Activated CD8-positive, alpha-beta memory T cell treated with anti-CD3 and anti-CD28 coated beads, Interleukin-2, amount 50 U/mL, for 48 hours (primary cell): ENCODE measurements around the gene PHF21A.
A peak's percentile ranks its signal among the peaks of the same experiment; 100 is the strongest.

Experiments
- DNase-seq: peaks from one replicate; pipeline ENCODE4 v3.0.0-alpha.2; 2020

PHF21A gene

DNA sequence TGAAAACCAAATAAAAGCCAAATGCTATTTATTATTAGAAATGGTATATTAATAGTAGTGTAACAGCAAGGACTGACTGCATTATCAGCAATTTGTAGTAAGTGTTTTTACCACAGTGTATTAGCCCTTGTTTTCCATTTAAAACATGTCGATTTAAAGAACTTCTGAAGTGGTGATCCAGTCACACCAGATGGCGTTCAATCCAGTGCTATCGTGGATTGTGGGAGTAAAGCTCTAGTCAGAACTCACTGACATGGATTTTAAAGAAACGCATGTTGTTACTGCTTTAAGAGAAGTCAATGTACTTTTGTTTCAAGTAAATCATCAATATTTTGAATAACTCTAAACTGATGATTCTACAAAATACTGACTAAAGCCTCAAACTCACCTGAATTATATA is 147.7 kb downstream of the PHF21A start:
- no peak for DNase-seq

DNA sequence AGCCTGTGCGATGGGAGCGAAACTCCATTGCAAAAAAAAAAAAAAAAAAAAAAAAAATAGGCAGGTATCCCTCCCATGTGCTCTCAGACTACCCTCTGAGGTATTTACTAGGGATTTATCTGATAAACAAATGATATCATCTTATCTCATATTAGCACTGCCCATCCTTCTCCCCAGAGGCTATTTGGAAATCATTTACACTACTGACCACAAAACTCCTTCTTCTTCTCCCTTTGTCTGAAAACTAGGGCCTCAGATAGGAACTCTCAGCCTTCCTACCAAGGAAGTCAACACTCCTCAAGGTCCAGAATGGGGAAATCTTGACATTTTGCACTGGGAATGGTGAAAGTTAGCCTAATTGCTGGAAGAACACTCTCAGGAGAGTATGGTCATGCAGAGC is 152.4 kb downstream of the PHF21A start:
- no peak for DNase-seq

DNA sequence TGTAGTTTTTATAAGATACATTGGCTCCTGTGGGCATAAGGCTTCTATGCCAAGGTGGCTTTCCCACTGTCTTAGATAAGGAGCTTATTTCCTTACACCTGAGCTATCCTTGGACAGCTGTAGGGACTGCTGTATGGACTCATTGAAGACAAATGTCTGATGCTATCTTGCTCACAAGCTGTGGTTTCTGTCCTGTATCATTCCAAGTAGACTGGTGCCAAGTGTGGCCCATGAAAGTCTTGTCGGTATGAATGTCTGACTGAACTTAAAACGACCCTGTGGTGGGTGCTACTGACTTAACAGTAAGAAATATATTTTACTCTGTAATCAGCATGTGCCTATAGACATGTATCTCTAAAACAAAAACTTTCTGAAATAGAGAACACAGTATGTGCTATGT is 153.7 kb downstream of the PHF21A start:
- DNase-seq: no peak

DNA sequence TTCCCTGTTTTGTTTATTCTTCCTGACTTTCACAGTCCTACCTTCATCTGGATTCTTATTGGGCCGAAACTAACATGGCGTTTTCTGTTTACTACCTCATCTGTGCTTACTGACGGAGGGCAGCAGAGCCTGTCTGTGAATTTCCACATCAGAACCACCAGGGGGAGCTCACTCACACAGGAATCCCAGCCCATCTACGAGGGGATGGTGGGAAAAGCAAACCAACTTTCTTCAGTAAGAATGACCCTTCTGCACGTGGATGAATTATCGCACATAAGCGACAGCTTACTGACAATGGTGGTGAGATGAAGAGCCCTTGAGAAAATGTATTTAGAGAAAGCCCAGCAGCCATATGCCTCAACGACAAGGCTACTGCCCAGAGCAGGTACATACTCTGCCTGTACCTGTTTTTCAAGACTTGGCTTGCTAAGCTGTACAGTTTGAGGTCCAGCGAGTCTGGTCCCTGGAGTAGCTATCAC is 156.3 kb downstream of the PHF21A start:
- DNase-seq: peak; percentile 62

DNA sequence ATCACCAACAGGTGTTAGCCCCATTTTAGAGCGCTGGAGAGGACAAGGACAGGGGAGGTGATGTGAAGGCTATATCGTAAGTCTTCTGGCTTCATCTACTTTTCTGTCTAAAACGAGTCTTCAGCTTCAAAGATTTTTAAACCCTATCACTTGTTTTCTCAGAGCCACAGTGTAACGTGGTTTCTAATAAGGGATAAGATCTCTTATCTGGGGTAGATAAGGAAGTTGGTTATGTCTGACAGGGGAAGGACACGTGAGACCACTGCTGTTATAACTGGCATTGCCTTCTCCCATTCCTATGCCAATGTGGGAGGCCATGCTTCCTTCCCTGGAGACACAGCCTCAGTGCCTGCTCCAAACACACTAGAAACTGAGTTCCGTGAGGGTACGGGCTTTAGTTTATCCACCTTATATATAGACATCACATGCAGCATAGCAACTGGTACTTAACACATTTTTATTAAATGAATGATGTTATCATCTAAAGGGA is 159.5 kb downstream of the PHF21A start:
- no peak for DNase-seq

DNA sequence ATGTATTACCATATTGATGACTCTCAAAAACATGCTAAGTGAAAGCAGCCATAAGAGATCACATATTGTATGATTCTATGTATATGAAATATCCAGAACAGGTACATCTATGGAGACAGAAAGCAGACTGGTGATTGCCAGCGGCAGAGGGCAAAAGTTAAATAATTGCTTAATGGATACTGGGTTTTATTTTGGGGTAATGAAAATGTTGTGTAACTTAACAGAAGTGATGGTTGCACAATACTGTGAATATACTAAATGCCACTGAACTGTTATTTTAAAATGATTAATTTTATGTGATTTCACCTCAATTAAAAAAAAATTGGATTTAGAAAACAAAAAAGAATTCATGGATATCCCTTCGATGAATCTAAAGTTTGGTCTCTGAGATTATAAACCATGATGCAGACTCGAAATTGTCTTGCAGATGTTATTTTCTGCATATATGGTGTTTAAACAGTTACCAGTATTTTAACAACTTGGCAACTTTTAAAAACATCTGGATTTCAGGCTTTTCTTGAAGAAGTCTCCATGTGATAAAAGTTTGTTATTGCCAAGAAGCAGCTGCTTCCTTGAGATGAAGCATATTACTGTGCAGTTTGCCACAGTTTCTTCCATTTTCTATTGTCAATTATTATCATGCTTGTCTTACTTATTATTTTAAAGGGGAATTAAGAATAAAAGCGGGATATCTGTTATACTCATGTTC is 160.7 kb downstream of the PHF21A start:
- DNase-seq: no peak

DNA sequence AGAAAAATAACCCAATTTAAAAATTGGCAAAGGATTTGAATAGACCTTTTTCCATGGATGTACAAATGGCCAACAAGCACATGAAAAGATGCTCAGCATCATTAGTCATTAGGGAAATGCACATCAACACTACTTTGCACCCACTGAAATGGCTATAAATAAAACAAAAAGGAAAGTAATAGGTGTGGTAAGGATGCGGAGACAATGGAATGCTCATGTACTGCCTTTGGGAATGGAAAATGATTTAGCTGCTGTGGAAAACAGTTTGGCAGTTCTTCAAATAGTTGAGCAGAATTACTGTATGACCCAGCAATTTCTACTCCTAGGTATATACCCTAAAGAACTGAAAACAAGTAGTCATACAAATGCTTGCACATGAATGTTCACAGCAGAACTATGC is 161.4 kb downstream of the PHF21A start:
- no peak for DNase-seq

DNA sequence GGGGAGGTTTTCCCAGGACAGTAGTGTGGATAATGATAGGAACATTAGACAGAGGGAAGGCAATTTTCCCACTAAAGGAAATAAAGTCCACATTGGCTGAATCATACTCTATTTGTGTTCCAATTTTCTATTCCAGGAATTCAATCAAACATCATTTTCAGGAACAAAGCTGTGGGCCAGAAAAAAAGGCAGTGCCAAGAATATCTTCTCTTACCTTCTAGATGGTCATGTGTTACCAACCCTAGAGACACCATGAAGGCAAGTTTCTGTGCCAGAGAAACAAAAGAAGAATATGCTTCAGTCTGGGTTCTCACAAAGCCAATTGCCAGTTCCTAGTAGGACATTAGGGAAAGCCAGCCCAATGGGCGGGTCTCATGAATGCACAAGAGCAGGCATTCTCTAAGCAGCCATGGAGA is 171.3 kb downstream of the PHF21A start:
- DNase-seq: no peak

DNA sequence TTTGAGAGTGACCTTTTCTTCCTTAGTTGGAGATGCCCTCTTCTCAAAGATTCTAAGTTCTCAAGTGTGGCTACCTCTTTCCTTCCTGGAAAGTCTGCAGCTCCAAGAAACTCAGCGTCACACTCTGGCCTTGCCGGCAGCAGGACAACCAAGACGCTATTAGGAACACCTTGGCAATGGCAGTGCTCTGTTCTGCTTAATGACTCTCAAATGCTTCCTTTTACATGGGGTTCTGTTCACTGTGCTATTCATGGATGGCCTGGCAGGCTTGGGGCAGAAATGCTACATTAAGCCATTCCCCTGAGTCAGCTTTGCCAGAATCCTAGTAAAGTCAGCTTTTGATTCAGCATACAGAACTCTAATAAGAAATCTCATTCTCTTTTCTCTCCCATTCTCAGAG is 172.9 kb downstream of the PHF21A start:
- DNase-seq: no peak

DNA sequence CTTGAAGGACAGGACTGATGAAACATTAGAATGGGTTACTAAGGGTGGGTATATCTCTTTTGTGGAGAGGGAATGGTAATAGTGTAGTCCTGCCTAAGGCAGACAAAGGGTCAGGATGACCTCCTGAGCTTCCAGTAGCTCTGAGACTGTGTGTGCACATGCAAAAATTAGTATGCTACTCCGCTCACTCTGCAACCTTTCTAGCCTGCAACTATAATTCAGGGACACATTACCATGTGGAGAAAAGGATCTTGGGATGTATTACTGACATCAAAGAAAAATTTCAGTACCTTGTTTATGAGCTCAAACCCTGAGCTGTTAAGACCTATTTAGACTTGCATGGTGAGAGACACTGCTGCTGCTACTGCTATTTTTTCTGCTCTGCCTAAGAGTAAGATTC is 173.4 kb downstream of the PHF21A start:
- DNase-seq: no peak

DNA sequence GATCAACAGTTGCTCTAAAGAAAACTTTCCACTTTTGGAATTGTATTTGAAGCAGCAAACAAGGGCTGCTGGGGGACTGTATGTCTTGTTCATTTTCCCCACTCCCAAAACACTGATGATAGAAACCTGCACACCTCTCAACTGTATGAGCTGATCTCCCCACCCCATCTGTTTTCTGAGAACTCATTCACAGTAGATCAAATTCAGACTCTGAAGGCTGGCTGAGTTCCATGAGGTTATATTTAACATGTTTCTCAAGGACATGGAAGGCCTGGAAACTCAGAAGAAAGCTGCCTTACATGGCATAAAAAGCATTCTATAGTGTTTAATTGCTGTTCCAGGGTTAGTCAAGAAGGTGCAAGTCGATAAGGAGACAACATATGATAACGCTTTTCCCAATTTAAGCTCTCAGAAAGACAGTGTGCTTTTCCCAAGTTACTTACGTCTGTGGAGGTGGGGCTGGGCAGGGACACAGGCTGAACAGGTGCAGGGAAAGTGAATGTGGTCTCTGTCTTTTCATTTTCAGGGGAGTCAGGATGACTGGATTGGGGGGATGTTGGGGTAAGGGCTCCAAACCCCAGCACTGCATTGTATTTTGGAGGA is 175.8 kb downstream of the PHF21A start:
- DNase-seq: no peak

DNA sequence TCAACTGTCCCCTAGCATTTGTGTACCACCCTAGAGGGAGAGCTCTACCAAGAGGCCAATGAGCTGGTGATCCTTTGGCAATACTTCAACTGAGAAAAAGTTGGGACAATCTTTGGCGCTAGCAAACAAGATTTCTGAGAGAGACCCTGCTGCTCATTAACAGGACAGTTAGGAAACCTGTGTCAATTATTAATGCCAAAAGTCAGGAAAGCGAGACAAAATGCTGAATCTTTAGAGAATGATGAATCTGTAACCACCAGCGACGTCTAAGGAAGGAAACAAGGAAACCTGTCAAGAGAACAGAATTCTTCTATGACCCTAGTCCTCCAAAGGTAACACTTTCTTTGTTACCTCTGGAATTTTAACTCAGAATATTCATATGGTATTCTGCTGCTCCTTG is 178.9 kb downstream of the PHF21A start:
- DNase-seq: no peak

DNA sequence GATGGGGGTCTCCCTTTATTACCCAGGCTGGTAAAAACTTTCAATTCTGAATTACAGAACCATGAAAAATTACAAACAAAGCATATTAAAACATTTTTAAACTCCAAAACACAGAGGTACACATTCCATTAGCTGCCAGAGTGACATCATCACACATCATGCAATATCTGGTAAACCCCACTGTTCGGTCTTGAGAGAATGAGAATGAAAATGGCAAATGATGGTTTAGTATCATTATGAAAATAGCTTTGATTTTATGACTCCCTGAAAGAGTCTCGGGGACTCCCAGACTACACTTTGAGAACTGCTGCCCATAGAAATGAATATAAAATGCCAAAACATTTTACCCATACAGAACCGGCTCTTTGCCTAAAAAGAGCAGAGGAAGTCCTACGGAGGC is 180.0 kb downstream of the PHF21A start:
- DNase-seq: no peak

DNA sequence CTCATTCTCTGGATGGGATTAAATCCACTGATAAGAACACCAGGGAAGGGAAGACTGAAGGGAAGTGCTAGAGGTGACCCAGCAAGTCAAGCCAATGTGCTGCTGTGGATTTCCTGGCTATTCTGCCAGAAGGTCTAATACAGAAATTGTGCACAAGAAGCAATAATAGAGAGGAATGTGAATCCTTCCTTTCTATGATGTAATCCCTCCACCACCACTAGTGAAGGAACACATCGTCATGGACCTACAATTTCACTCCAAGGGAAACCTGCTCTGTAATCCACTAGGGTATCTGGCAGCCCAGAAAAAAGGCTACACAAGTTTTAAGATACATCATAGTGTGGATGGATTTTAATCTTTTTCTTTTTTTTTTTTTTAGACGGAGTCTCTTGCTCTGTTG is 181.4 kb downstream of the PHF21A start:
- DNase-seq: no peak

DNA sequence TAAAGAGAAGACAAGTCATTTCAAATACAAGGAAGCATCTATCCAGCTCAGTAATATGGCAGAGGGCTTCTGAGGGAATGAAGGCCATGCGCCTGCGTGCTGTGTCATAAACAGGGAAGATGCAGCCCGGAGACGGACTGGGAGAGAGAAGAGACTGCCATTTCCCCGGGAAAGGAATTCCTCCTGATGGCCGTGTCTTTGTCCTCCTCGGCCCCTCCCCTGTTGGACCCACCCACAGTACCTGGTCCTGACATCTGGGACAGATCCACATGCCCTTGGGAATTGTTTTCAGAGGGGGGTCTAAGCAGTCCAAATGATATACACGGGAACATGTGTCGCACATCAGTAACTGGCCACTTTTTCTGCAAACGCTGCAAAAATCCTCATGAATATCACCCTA is 183.3 kb downstream of the PHF21A start:
- DNase-seq: no peak

DNA sequence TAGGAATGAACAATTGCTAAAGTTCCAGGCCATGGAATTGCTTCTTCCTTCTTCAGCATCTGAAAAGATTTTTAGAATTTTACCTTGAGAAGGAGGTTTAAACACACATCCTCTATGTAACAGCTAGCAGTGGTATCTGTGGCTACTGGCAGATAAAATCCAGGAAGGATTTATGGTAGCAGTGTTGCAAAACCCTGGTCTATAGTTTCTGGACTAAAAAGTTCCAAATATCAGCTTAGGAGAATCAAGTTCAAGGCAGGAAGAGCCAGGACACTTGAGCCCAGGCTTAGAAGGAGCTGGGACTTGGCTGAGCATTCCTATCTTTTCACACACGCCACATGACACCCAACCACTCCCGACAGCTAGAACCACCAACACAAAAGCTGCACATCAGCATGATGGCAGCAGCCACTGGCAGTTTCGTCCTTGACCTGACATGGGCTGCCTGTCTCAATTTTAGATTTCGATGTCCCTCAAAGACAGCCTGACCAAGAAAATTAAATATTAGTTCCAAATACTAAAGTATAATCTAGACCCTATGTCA is 184.7 kb downstream of the PHF21A start:
- DNase-seq: no peak

DNA sequence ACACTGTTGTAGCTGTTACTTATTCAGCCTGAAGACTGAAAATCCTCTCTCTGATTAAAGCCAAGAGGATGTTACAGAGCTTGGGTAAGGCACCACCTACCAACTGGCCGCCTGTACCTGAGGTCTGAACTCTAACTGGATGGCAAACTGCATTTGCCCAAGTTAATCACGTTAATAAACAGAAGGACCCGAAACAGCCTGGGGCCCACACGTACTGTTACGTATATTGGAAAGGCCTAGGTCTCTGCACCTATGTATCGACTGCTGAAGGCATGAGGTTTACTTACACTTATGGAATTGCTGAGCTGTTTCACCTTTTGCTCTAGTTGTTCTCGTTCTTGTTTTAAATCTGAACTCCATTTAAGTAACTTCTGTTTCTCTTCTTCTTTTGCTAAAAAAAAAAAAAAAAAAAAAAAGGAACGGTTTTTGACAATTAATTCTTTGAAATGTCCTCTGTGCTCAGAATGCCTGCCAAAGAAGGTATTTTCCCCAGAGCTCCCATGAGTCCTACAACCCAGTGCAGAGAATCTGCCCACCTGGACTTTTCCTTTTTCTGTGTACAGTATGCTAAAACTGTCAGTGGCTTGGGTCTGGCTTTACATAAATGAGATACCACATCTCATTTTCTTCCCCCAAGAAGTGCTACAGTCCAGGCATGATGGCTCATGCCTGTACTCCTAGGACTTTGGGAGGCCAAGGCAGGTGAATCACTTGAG is 185.7 kb downstream of the PHF21A start:
- no peak for DNase-seq

DNA sequence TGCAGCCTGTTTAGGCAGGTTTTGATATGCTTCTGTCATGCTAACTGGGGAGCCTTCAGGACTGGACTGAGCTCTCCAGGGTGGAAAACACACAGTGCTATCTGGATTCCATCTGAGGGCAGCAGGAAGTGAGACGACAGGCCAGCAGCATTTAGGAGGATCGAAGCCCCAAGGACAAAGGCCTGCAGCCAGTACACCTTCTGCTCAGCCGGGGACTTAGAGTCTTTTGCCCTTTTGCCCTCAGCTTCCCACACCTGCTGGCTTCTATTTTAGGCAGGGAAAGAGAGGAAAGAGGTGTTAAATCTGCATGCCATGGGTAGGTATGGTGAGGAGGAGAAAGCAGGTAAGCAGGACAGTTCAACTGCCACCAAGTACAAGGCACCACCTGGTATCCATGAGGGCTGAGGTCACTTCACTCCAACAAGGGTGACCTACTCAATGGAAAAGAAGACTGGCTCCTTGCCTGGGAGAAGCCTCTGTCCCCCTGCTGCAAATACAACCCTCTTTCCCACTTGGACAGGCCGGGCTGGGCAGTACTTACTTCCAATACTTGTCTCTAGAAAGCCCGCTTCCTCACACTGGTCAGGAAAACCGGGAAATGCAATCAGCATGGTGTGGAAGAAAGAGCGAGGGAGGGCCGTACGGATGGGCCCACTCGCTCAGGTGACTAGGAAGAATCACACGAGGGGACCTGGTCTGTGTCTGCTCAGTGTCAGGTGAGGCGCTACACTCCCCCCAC is 186.5 kb downstream of the PHF21A start:
- DNase-seq: no peak

DNA sequence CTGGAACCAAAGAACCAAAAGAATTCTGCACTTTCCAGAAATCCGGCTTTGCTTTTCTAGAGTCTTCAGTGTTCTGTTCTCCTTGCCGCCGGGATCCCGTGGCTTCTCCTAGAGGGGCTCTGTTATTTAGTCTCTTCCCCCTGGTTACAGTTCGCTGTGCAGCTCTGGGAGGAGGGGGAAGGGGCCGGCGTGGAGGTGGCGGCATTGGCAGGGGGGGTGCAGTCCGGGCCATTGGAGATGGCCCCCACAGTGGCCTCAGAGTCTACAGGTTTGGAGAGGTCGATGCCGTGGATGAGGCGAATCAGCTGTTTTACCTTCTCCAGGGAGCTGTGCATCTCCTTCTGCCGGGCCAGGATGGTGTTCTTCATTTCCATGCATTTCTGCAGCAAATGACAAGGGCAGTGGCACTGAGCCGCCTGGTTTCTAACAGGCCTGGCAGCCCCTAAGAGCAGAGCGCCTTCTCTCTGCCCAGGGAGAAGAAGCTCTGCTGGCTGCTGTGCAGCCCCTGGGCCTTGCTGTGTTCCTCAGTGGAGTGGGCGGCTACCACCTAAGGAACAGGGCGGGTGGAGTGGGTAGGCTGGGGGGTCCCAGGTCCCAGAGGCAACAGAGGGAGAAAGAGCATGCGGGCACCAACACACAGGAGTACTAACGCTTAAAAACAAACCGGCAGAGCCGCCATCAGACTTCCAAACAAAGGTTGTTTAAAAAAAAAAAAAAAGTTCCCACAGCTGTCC is 187.2 kb downstream of the PHF21A start:
- DNase-seq: no peak

DNA sequence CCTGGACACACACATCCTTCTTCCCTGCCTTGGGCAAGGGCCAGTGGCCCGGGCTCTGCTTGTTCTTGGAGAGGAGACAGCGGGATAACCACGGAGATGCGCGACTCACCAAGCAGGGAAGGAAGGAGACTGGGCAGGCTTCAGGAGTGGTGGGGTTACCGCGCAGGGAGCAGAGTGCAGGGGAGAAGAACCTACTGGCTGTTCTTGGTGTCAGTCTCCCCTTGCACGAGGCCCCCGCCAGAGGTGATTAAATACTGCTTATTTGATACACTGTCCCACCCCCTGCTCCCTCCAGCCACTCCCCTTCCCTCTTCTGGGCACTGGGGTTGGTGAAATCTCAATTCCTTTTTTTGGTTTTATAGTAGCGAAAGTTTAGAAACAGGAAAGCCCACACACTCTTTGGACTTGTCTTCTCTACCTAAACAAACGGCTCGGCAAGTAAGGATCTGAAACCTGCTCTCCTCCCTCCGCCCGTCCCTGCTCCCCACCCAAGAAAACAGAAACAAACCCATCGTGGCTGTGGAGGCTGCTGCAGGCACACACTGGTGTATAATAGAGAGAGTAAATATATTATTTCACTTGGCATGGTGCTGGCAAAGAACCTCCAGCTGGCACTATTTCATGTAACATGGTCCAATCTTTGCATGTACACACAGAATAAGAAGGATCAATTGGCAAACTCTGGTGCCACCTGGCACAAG is 188.0 kb downstream of the PHF21A start:
- DNase-seq: no peak

DNA sequence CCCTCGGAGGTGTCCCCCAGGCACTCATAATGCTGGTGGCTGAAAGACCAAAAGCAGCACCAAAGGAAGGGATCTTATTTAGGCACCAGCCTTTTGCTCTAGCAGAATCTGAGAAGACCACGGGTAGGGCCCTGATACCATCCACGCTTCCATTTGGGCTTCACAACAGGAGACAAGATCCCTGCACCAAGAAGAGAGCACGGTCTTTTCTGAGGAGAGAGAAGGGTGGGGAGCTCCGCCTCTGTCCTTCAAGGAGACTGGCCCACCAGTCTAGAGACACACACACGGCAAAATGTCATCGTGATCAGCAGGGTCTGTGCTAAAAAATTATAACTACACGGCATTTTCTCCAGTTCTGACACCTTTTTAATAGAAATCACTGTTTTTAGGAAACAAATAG is 189.0 kb downstream of the PHF21A start:
- DNase-seq: no peak

DNA sequence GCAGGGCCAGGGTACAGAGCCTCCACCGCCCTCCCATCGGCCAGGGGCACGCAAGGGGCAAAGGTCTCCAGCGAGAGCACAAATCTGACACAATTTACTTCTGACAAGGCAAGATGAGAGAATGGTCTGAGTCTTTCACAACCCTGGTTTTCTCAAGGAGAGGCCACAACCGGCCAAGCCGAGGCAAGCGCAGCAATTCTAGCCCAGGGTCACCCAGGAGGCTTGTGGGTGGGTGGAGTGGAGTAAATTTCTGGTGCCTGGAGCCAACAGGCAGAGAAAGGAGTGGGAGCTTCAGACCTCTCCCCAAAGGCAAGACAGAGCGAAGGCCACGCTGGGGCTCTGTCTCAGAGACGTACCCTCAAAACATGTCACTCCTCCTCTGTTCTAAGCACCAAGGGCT is 189.5 kb downstream of the PHF21A start:
- no peak for DNase-seq
